AG04449 (cell line): Measurements from ENCODE around the gene CAPN10.

Source experiments
- CTCF ChIA-PET: fragments of 350-600 bp; formaldehyde crosslinking; extraction: SDS; loops from one replicate; lab custom pipeline; 2021; ENCODE audit warnings: antibody characterized with exemption; lab: Yijun Ruan, JAX
- POLR2A ChIA-PET: fragments of 400-600, 350-600 bp; formaldehyde crosslinking; extraction: SDS; loops from one replicate; lab custom pipeline; 2020; ENCODE audit warnings: antibody characterized with exemption, inconsistent platforms; lab: Yijun Ruan, JAX
- DNase-seq: peaks from one replicate; pipeline ENCODE4 v3.0.0-alpha.2; 2010; ENCODE audit warnings: low read depth, low spot score
- H3K4me3 ChIP-seq: 2 replicates; pipeline ENCODE4 v1.5.1; 2011; ENCODE audit warnings: low read depth, mild to moderate bottlenecking, control low read depth, low read length
- CTCF ChIP-seq: IDR thresholded peaks from one replicate; pipeline ENCODE4 v1.5.1; 2011; ENCODE audit warnings: mild to moderate bottlenecking, moderate library complexity, low read length, control low read depth, inconsistent platforms; ENCODE audit not compliant: insufficient read depth; ENCODE audit errors: missing control alignments

The CAPN10 gene

GRCh38 chr2:240601061-240601830, 14.7 kb downstream of the CAPN10 start:
- TF ChIP-seq CTCF = no peak
- no peak overlapping the region for H3K4me3 ChIP-seq
- DNase-seq = no peak
- POLR2A ChIA-PET = no interaction called here
- CTCF ChIA-PET = no interaction called here

GRCh38 chr2:240601831-240602160, 15.3 kb downstream of the CAPN10 start:
- no peak for DNase-seq
- CTCF ChIA-PET = no interaction called here
- no peak overlapping the region for H3K4me3 ChIP-seq
- TF ChIP-seq CTCF = no peak
- POLR2A ChIA-PET = no interaction called here

GRCh38 chr2:240602266-240603050, 15.9 kb downstream of the CAPN10 start:
- POLR2A ChIA-PET = no interaction called here
- DNase-seq = no peak
- TF ChIP-seq CTCF = no peak
- CTCF ChIA-PET = interaction anchor here (2.1 kb wide), 1 partner anchor 15 kb away, joined by 5 read pairs; the partner anchor contains the start of gene CAPN10
- no peak overlapping the region for H3K4me3 ChIP-seq

- H3K4me3 ChIP-seq = no peak overlapping the region
- POLR2A ChIA-PET = no interaction called here
- CTCF ChIA-PET = interaction anchor here (2.1 kb wide), 1 partner anchor 16 kb away, joined by 5 read pairs; the partner anchor contains the start of gene CAPN10
- TF ChIP-seq CTCF = no peak
- DNase-seq = no peak
Measured at GRCh38 chr2:240603081-240603835, 16.7 kb downstream of the CAPN10 start.

GRCh38 chr2:240603846-240604245, 17.3 kb downstream of the CAPN10 start:
- TF ChIP-seq CTCF = no peak
- no peak for DNase-seq
- ChIA-PET POLR2A (no interaction called here), CTCF (interaction anchor here (2.1 kb wide), 1 partner anchor 17 kb away, joined by 5 read pairs; the partner anchor contains the start of gene CAPN10)
- H3K4me3 ChIP-seq = no peak overlapping the region
